ENCODE measurements around the gene HES4. TPM values are rescaled to one million over a fixed set of nuclear protein-coding genes. Genes with fewer than 3 reads are reported as not detected.
A peak's percentile ranks its signal among the peaks of the same experiment; 100 is the strongest.
"Not testable (repeated sequence)": the region's sequence is repeated elsewhere in the genome, so short reads cannot be mapped to it uniquely, and the experiment has no call there.

HES4 gene
- total and polyA plus RNA-seq, 11 donors: 25.7 to 98.1 (median 37.3) TPM

GRCh38 chr1:1013922-1014648 lies 14.2 kb upstream of the HES4 start:
- ATAC-seq: peak in 3 of 4 donors; percentile 37 to 43 (median 41)
- intact Hi-C loops (cut with DNase I): loop anchor here in 1 of 10 donors (2.0 kb wide), 1 partner anchor 13 kb away; the partner anchor contains the start of gene HES4
- Histone ChIP-seq H3K4me1 (peaks cover 2 to 30% (median 19%) of the 10 kb centered on the region in 12 donors), H3K27me3 (no peaks in the 10 kb centered on the region), H3K36me3 (no peaks in the 10 kb centered on the region), H3K27ac (peak overlapping the region; percentile 29 to 97 (median 92)), H3K4me3 (peak overlapping the region; percentile 43 to 92 (median 74)), H3K9me3 (no peaks in the 10 kb centered on the region)
- peak in 4 of 5 donors; percentile 36 to 66 (median 47) for DNase-seq
- TF ChIP-seq CTCF (IDR thresholded peaks at IDR 0.05) (no peak), POLR2A (IDR thresholded peaks at IDR 0.05) (no peak)
- WGBS, 4 donors: 24 to 57% (median 47%) methylated on average over 8 to 41 of the region's 41 CpGs

- no peaks in the 10 kb centered on the region for H3K9me3 ChIP-seq
- no peaks in the 10 kb centered on the region for H3K36me3 ChIP-seq
- peaks cover 0 to 27% (median 17%) of the 10 kb centered on the region in 12 donors for H3K4me1 ChIP-seq
- no peaks in the 10 kb centered on the region for H3K27me3 ChIP-seq
- peak within 1 kb of the TSS; percentile 29 to 97 (median 92) for H3K27ac ChIP-seq
- peak; percentile 90 to 95 (median 91) for ATAC-seq
- peak; percentile 92 to 95 (median 93) for DNase-seq
- peak within 1 kb of the TSS; percentile 43 to 92 (median 74) for H3K4me3 ChIP-seq
- intact Hi-C loops (cut with DNase I): no loop called here
- peak in 1 of 12 donors; percentile 23 for TF ChIP-seq CTCF (IDR thresholded peaks at IDR 0.05)
- peak; percentile 39 to 90 for TF ChIP-seq POLR2A (IDR thresholded peaks at IDR 0.05)
- 2 to 5% (median 3%) methylated on average over 27 to 30 of the region's 30 CpGs for WGBS, 4 donors
These were observed 13.4 kb upstream of the HES4 start, which contains the start of gene ISG15 for GRCh38 chr1:1013105-1013921. Gene ISG15, plus strand, starts transcription at chr1:1013497. Its CDS starts 77 bp downstream, at chr1:1013574.

- H3K27me3 ChIP-seq; H3K36me3 ChIP-seq; ATAC-seq; intact Hi-C loops (cut with DNase I); H3K9me3 ChIP-seq: not testable (repeated sequence)
- DNase-seq: peak in 3 of 5 donors; percentile 13 to 25 (median 25)
- WGBS, 4 donors: 58 to 65% (median 62%) methylated on average over 13 of the region's 13 CpGs
- Histone ChIP-seq H3K4me3 (peak overlapping the region; percentile 43 to 92 (median 74)), H3K4me1 (peaks cover 0 to 27% (median 17%) of the 10 kb centered on the region in 12 donors), H3K27ac (peak overlapping the region; percentile 29 to 97 (median 92))
These were observed 12.8 kb upstream of the HES4 start for GRCh38 chr1:1012736-1013104.

- 83 to 87% (median 85%) methylated on average over 14 of the region's 14 CpGs for WGBS, 4 donors
- H3K4me1 ChIP-seq: peaks cover 0 to 27% (median 17%) of the 10 kb centered on the region in 12 donors
- no peaks in the 10 kb centered on the region for H3K9me3 ChIP-seq
- TF ChIP-seq POLR2A (IDR thresholded peaks at IDR 0.05) (no peak), CTCF (IDR thresholded peaks at IDR 0.05) (no peak)
- H3K36me3 ChIP-seq: no peaks in the 10 kb centered on the region
- H3K27ac ChIP-seq: no peak overlapping the region
- no peak overlapping the region for H3K4me3 ChIP-seq
- DNase-seq (peak in 2 of 5 donors; percentile 13 to 48), ATAC-seq (no peak)
- no peaks in the 10 kb centered on the region for H3K27me3 ChIP-seq
- intact Hi-C loops (cut with DNase I): no loop called here
These were observed 11.6 kb upstream of the HES4 start for GRCh38 chr1:1011396-1011949.

- peak in 1 of 5 donors; percentile 28 for DNase-seq
- 90 to 97% (median 93%) methylated on average over 8 of the region's 8 CpGs for WGBS, 4 donors
- ATAC-seq; H3K9me3 ChIP-seq; H3K36me3 ChIP-seq; H3K27ac ChIP-seq; H3K27me3 ChIP-seq; H3K4me3 ChIP-seq; intact Hi-C loops (cut with DNase I): not testable (repeated sequence)
- H3K4me1 ChIP-seq: peaks cover 8 to 34% (median 24%) of the 10 kb centered on the region in 12 donors
These were observed 10.2 kb upstream of the HES4 start for GRCh38 chr1:1010131-1010530.
